ENCODE data around the gene PEAK3.

The PEAK3 gene

DNA sequence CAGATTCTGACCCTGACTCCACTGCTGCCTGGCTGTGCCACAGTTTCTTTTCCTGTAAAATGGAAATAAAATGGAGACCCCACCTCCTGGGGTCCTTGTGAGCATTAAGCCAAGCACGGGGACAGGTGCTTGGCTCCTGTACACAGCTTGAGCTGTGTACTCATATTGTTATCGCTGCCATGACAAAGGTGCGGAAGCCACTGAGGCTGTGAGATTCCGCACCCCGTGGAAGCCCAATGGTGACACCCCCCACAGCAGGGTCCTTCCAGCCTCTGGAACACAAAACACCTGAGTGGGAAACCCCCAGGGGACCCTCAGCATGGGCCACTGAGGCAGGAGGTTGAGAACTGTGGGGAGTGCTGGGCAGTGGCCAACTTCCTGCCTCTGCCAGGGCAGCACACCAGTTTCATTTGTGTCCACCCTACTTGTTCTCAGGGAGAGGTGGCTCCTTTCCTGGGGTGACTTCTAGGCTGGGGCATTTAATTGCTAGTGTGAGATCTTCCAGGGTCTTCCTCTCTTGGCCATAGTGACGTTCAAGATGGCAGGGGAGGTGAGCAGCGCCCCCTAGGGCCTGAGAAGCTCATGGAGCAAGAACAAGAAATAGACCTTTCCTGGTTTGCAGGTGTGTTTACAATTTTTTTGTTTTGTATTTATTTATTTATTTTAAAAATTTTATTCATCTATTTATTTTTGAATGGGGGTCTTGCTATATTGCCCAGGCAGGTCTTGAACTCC, 20.4 kb downstream of the PEAK3 start:
- H3F3A ChIP-seq (ENCODE audit: insufficient read depth, low read length): peaks cover 26% of the 10 kb centered on the region
- TF ChIP-seq EZH2 (optimal IDR thresholded peaks at IDR 0.05; ENCODE audit: low read depth, low read length) (no peak), CTCF (IDR thresholded peaks at IDR 0.05; ENCODE audit: low read length) (peak; percentile 76)
- H3K9me3 ChIP-seq (replicated peaks; ENCODE audit: insufficient read depth, low read length): no peaks in the 10 kb centered on the region
- H3K9ac ChIP-seq (ENCODE audit: low read length): no peak overlapping the region
- no peak overlapping the region for H2AFZ ChIP-seq (ENCODE audit: low read length)
- H3K27ac ChIP-seq (ENCODE audit: low read length): peak overlapping the region; percentile 4; the same call in 1 of the 2 replicates
- H3K36me3 ChIP-seq (replicated peaks; ENCODE audit: insufficient read depth, low read length): no peaks in the 10 kb centered on the region
- no peak overlapping the region for H3K4me3 ChIP-seq (ENCODE audit: low read length)
- no peaks in the 10 kb centered on the region for H3K9me2 ChIP-seq (replicated peaks; ENCODE audit: insufficient read depth, low read length)
- H3K4me2 ChIP-seq (ENCODE audit: low read depth, low read length): no peak overlapping the region
- H3K4me1 ChIP-seq (ENCODE audit: low read length): peaks cover 33% of the 10 kb centered on the region
- peaks cover 35% of the 10 kb centered on the region for H3K79me2 ChIP-seq (ENCODE audit: low read length)
- DNase-seq: peak; percentile 49
- no peaks in the 10 kb centered on the region for H3K27me3 ChIP-seq (replicated peaks; ENCODE audit: insufficient read depth, low read length)
- no peaks in the 10 kb centered on the region for H4K20me1 ChIP-seq (ENCODE audit: insufficient read depth, low read length)

GRCh38 chr19:2260341-2260805, 21.6 kb downstream of the PEAK3 start:
- Histone ChIP-seq H3K9me2 (replicated peaks; ENCODE audit: insufficient read depth, low read length) (no peaks in the 10 kb centered on the region), H3K27ac (ENCODE audit: low read length) (peak overlapping the region; percentile 90), H3K36me3 (replicated peaks; ENCODE audit: insufficient read depth, low read length) (no peaks in the 10 kb centered on the region), H2AFZ (ENCODE audit: low read length) (no peak overlapping the region), H3K9ac (ENCODE audit: low read length) (peak overlapping the region; percentile 66), H3F3A (ENCODE audit: insufficient read depth, low read length) (peaks cover 31% of the 10 kb centered on the region), H3K27me3 (replicated peaks; ENCODE audit: insufficient read depth, low read length) (no peaks in the 10 kb centered on the region), H4K20me1 (ENCODE audit: insufficient read depth, low read length) (no peaks in the 10 kb centered on the region), H3K4me3 (ENCODE audit: low read length) (peak overlapping the region; percentile 23; the same call in 1 of the 2 replicates), H3K79me2 (ENCODE audit: low read length) (peaks cover 44% of the 10 kb centered on the region), H3K4me1 (ENCODE audit: low read length) (peaks cover 35% of the 10 kb centered on the region), H3K9me3 (replicated peaks; ENCODE audit: insufficient read depth, low read length) (no peaks in the 10 kb centered on the region), H3K4me2 (ENCODE audit: low read depth, low read length) (peak overlapping the region; percentile 44; the same call in 1 of the 2 replicates)
- TF ChIP-seq EZH2phosphoT487 (IDR thresholded peaks at IDR 0.05; ENCODE audit: low read length) (no peak), EZH2 (optimal IDR thresholded peaks at IDR 0.05; ENCODE audit: low read depth, low read length) (no peak), CTCF (IDR thresholded peaks at IDR 0.05; ENCODE audit: low read length) (no peak)
- peak; percentile 87 for DNase-seq

DNA sequence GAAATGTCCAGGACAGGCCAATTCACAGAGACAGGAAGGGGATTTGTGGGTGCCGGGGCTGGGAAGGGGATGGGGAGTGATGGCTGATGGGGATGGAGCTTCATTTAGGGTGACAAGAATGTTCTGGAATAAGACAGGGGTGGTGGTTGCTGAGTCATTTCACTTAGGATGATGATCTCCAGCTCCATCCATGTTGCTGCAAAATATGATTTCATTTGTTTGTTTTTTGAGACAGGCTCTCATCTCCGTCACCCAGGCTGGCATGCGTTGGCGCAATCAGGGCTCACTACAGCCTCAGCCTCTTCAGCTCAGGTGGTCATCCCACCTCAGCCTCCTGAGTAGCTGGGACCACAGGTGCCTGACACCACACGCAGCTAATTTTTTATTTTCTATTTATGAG, 22.6 kb downstream of the PEAK3 start:
- H3K4me1 ChIP-seq (ENCODE audit: low read length): peaks cover 42% of the 10 kb centered on the region
- DNase-seq: peak; percentile 6
- peaks cover 33% of the 10 kb centered on the region for H3F3A ChIP-seq (ENCODE audit: insufficient read depth, low read length)
- H2AFZ ChIP-seq (ENCODE audit: low read length): no peak overlapping the region
- peak overlapping the region; percentile 90; the same call in 1 of the 2 replicates for H3K27ac ChIP-seq (ENCODE audit: low read length)
- TF ChIP-seq EZH2 (optimal IDR thresholded peaks at IDR 0.05; ENCODE audit: low read depth, low read length) (no peak), EZH2phosphoT487 (IDR thresholded peaks at IDR 0.05; ENCODE audit: low read length) (no peak), CTCF (IDR thresholded peaks at IDR 0.05; ENCODE audit: low read length) (no peak)
- no peaks in the 10 kb centered on the region for H3K36me3 ChIP-seq (replicated peaks; ENCODE audit: insufficient read depth, low read length)
- no peaks in the 10 kb centered on the region for H4K20me1 ChIP-seq (ENCODE audit: insufficient read depth, low read length)
- no peaks in the 10 kb centered on the region for H3K27me3 ChIP-seq (replicated peaks; ENCODE audit: insufficient read depth, low read length)
- peak overlapping the region; percentile 4; the same call in 1 of the 2 replicates for H3K4me2 ChIP-seq (ENCODE audit: low read depth, low read length)
- H3K79me2 ChIP-seq (ENCODE audit: low read length): peaks cover 54% of the 10 kb centered on the region
- H3K9me2 ChIP-seq (replicated peaks; ENCODE audit: insufficient read depth, low read length): no peaks in the 10 kb centered on the region
- H3K9me3 ChIP-seq (replicated peaks; ENCODE audit: insufficient read depth, low read length): no peaks in the 10 kb centered on the region
- no peak overlapping the region for H3K4me3 ChIP-seq (ENCODE audit: low read length)
- no peak overlapping the region; the same call in 1 of the 2 replicates for H3K9ac ChIP-seq (ENCODE audit: low read length)
